CD4-positive, alpha-beta T cell treated with Interleukin-17A for 1 hour (primary cell): ENCODE measurements around the gene NFATC2.

Experiments
- DNase-seq: peaks from one replicate; pipeline ENCODE4 v3.0.0-alpha.2; 2020

Gene NFATC2

DNA sequence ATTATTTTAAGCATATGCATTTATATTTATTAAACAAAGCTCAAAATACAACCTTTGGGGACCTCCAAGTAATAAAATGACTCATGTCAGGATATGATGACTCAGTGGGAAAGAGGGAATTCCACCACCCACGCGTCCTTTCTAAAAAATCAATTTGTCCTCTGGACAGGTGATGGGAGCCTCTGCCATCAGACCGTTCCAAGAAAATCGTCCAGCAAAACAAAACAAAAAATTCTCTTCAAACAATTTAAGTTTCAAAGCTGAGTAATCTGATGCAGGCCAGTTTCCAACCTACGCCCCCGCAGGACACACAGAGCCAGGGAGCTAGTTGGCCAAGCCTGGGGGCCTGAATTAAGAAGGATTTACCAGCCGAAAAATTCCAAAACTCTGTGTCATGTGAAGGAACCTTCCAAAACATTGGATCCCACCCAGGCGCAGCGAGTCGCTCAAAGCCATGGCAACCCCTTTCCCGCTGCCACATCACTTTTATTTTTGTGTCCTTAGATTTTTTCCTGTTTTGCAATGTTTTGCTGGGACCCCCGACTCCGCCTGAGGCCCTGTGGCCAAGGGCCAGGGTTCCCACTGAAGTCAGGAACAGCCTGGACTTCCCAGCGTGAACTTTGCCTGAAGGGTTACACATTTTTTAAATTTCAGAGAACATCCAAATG lies 95.3 kb downstream of the NFATC2 start:
- no peak for DNase-seq

DNA sequence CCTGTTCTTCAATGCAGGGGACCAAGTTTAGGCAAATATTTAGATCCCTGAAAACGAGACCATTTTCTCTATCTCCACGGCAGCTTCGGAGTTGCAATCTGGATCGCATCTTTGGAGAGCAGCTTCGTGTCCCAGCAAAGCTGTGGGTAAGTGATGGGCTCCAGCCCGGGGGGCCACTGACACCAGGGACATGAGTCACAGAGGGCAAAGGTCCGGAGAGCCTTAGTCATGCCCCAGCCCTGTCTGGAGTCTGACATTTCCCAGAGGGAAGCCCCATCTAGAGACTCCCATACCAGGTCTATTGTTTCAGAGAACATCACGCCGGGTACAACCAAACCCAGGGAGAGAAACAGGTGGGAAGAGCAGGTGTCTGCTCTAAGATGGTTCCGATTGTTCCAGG lies 95.9 kb downstream of the NFATC2 start:
- DNase-seq: no peak

DNA sequence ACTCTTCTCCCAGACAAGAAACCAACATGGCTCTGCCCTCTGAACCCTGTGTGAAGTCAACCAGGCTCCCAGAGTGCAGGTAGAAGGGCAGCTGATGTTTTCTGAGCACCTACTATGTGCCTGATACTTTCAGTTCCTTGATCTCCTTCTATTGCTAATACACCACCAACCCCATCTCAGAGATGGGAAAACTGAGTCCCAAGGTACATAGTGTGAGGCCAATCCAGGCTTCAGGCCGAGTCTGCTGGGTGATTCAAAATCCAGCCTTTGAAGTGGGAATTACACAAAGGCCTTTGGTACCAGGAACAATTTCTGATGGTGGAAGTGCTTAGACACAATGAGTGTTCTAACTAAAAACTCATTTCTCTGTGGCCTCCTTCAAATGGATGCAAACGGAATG lies 96.3 kb downstream of the NFATC2 start:
- DNase-seq: no peak

DNA sequence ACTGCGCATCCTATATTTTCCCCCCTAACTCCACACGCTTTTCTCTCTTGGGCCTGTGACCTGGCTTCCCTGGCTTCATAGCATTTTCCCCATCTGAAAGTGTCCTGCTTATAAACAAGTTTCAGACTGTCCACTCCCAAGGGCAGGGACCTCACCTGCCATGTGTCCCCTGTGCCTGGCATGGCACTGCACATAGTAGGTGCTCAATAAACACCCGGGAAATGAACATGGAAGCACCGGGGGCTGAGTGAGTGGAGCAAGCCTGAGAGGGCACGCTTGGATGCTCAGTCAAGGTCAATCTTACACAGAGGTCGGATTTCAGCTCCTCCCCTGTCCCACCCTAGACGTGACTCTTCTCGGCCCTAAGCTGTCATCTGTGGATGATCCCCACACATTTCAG lies 96.9 kb downstream of the NFATC2 start:
- DNase-seq: no peak

DNA sequence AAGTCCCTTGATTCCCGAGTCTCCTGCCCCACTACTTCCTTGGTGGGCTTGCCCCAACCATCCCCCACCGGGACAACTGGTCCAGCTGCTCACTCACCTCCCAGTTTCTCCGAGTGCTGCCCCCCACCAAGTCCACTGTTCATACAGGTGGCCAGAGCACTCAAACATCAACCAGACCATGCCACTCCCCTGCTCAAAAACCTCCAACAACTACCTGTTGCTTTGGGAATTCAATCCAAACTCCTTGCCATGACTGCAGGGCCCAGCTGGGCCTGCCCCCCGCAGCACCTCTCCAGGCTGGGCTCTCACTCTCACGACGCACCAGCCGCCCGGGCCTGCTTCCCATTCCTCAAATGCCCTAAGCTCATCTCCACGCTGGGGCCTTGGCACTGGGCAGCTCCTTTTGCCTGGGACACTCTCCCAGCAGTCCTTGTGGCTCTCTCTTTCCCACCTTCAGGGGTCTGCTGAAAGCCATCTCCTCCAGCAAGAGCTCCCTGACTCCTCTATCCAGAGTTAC lies 97.5 kb downstream of the NFATC2 start:
- DNase-seq: no peak

DNA sequence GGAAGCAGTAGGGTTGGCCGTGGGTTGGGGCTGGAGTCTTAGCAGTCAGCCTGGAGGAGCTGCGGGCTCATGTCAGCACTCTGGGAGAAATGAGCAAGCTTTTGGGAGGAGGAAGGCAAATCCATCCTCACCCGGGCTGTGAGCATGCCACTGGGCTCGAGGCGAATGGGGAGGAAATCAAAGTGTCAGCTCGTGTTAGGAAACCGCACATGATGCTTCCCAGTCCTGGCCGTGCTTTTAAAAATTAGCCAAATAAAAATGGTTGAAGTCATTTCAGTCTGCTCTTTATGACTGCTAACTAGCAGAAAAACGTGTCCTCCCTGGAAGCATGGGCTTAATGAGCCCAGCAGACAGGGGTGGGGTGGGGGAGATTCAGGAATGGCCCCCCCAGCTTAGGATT lies 98.1 kb downstream of the NFATC2 start:
- no peak for DNase-seq

DNA sequence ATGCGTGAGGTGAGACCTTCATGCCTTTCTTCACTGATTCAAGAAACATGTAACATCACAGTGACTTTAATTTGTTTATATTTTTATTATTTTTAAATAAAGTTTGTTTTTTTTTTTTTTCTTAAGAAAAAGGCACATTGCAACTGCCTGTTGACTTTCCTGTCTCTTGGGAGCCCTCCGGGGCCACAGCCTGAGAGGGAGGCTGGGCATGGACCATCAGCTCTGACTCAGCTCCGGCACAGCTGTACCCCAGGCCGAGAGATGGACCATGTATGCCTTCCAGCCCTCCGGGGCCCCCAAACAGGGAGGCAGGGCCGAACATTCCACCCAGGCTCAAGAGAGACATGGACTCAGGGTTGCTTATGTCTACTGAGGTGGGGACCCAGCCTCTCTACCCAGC lies 99.9 kb downstream of the NFATC2 start:
- DNase-seq: no peak

DNA sequence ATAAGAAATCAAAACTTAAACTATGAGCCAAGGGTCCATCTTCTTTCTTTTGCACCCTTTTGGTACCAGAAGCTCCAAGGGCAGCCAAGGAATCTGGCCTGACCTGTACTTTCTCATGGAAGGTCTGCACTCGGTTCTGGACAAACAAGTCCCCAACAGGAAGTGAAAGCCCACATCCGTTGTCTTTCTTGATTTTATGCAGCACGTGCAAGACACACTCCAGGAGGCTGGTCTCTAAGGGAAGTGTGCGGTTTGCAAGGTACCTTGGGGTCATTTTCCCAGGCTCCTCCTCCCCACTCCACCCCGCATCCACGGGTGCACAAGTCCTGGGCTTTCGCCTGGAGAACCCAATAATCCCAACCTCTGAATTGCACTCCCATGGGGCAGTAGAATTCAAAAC lies 101.9 kb downstream of the NFATC2 start:
- peak; percentile 34 for DNase-seq

DNA sequence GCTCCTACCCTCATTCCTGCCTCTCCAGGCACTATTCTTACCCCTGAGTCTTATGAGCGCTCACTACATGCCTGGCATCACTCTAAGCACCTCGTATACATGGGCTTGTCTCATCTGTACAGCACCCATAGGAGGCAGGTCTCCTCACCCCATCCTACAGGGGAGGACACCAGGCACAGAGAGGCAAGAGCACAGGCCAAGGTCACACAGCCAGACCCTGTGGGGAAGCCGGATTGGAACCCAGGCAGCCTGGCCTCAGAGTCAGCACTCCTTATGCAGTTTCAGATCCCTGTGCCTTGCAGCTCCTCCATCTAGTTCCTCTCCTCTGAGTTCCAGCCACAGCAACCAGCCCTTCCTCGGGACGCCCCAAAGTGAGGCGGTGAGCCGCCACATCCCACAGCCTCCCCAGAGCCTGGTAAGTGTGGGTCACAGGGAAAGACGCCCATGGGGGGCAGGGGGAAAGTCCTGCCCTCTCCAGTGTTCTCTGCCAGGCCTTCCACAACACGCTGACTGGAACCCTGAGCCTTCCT lies 103.3 kb downstream of the NFATC2 start:
- DNase-seq: no peak

DNA sequence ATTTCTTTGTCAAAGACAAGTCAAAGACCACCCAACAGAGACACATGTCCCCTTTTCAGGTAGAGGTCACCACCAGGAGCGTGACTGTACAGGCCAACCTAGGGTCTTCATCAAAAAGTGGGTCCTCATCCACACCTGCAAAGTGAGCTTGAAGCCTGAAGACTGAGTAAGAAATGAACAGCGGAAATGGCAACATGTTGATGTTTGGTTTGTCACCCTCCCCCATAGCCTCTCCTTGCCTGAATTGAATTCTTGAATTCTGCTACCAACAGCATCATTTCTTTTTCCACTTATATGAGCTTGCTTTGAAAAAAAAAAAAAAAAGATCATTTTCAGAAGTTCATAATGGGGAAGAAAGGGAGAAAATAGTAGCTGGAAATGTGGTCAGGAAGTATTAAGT lies 104.4 kb downstream of the NFATC2 start:
- DNase-seq: no peak

DNA sequence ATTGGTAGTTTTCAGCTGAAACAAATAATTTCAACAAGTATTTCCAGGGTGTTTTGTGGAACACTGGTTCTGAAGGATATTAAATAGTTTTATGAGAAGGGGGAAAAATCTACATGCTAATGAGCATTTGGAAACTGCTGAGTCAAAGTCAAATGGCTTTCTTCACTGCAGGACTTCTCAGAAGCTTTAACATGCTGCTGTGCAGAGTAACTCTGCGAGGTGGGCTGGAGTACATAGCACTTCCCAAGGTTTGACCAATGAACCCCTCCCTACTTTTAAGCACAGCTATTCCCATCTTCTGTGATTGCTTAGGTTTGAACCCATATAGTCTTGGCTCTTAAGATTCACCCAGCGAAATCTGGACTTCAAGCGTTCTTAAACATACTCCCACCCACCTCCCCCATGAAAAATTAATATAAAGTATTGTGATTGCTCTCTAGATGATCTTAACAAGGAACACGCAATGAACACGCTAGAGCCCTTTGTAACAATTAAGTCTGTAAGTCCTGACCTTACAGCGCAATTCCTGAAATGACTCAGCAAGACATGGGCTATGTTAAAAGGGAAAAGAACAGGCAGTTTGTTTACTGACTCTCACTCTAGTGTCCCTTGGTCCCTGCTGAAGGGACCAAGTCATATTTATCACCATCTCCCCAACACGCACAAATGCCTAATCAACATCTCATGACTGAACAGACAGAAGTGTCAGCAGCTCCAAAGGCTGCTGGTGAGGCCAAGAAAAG lies 105.2 kb downstream of the NFATC2 start:
- DNase-seq: no peak

DNA sequence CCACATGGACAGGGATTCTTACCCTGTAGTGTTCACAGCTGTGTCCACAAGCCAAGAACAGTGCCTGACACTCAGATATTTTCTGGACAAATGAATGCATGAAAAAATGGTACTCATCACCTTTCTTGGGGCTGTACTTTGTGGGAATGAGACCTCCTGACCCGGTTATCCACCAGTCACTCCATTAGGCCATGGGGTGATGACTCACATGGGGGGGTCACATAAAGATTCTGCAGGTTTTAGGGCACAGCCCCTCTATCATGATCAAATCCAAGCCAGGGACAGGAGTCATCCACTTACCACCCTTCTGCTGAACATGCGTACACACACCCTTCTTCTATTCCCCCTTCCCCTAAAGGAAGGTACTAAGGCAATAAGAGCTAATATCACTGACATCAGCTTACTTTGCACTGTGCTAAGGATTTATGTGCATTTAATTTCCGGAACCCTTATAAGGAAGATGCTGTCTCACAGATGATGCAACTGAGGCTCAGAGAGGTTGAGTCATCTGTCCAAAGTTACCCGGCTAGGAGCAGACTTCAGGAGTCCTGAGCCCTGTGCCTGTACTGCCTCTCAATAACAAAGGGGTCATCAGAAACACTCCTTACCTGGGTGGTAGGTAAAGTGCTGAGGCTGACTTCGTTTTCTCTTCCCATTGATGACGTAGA lies 107.8 kb downstream of the NFATC2 start:
- DNase-seq: no peak

DNA sequence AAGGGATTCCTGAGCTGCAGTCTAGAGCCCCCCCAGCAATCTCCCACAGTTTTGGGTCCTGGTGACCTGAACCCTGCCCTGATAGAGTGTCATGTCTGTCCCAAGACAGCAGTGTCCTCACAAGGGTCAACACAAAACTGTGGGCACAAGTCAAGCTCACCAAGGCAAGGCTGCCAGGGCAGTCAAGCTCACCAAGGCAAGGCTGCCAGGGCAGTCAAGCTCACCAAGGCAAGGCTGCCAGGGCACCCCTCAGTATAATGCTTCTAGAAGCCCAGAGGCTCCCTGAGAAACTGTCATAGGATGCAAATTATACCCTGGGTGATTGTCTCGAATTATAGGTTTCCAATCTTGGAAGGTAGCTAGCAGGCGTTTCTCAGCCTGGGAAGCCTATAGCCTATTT lies 108.5 kb downstream of the NFATC2 start:
- no peak for DNase-seq

DNA sequence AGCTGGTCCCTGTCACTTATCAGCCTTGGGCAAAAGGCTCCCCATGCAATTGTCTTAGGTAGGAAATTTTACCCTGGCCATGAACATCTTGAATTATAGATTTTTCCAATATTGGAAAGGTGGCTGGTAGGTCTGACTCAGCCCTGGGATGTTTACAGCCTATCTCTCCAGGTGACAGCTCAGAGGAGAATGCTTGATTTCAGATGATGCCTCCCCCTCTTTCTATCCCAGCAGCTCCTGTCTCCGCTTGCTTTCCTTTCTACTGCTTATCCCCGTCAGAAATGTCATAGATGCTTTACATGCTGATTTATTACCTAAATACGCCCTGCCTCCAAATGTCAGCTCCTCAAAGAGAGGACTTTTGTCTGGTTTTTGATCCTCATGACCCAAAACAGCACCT lies 109.6 kb downstream of the NFATC2 start:
- DNase-seq: no peak

DNA sequence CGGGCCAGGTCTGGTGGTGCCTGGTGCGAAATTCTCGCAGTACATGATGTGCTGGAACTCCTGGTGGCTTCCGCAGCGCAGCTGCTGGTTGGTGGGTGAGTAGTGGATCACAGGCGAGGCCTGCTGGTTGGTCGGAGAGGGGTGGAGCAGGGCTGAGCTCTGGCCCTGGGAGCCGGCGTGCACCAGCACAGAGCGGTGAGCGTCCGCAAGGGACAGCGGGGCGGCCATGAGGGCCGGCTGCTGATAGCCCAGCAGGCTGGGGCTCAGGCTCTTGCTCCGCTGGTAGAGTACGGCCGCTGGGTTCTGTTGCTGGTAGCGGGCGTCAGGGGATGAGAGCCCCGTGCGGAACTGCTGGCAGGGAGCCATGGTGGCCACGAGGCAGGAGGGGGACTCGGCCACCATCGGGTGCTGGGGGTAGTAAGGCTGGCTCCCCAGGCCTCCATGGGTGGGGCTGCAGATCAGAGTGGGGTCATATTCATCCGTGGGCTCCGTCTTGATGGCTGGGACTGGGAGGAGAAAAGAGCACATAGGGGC lies 110.2 kb downstream of the NFATC2 start:
- DNase-seq: no peak

DNA sequence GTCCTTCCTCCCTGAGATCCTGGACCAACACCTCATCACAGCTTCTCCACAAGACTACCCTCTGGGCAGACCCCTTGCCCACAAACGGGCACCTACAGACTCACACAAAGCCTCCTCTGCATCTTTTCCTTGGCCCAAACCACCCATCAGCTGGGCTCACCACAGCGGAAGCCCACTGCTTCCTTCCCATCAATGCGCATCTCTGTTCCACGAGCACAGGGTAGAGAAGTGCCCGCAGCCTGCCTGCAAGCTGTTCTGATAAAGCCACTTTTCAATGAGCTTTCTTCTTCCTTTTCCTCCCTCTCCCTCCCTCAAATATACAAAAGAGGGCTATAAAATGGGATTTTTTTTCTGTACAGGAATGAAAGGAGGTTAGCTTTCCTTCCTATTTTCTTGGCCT lies 111.2 kb downstream of the NFATC2 start:
- DNase-seq: peak; percentile 35

DNA sequence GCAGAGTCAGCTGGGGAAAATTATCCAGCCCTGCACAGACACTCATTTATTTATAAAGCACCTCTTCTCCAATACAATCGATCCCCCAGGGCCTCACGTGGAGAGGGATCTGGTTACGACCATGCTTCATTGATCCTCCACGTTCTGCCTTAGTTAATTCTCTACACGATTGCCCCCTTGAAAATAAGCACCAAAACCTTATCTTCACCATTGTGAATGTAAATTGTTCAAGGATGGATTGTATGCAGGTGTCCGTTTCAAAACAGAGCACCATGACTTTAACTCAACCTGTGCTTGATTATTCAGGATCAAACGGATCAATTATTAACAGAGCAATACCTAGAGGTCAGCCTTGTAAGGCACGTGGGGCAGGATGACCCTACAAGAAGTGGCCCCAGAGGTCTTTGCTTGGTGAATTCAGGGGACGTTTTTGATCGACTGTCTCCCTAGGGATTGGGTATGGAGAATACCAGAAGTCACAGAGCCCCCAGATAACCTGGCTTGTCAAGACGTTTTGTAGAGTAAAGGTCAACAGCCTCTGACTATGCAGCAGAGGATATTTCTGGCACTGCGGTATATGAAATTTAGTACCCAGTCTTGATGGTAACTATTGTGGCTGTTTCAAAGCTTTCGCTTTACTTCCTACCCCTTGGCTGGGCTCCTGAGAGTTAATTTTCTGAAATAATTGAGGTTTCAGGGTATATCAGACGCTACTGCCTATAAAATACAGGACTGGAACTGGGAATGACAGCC lies 112.1 kb downstream of the NFATC2 start:
- no peak for DNase-seq

DNA sequence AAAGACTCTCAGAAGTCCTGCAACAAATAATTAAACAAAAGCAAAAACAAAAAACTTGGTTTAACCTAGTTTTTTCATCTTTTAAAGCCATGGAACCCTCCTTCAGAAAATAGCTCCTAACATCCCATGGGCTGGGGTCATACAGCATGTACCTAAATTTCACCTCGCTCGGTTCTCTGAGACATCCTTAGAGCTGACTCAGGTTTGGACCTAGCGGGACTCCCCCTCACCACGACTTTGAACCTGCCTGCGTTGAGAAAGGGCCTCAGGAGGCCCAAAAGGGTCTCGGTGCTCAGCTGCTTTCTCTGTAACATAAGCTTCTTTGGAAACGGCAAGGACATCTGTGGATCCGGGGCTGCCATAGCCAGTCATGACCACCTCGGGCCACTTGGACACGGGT lies 112.8 kb downstream of the NFATC2 start:
- no peak for DNase-seq

DNA sequence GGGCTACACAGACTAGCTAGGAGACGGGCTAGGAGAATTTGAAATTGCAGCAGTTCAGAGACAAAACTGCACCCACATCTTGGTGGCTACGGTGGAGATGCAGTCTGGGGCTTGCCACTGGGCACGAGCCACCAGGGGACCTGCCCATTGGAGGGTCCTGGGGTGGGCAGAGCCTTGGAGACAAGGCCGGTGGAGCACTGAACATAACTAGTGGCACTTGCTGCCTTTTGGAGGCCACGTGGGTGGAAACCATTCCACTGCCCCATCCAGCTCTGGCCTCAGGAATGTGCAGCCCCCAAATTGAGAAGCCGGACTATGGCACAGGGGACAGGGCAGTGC lies 113.4 kb downstream of the NFATC2 start:
- DNase-seq: no peak

DNA sequence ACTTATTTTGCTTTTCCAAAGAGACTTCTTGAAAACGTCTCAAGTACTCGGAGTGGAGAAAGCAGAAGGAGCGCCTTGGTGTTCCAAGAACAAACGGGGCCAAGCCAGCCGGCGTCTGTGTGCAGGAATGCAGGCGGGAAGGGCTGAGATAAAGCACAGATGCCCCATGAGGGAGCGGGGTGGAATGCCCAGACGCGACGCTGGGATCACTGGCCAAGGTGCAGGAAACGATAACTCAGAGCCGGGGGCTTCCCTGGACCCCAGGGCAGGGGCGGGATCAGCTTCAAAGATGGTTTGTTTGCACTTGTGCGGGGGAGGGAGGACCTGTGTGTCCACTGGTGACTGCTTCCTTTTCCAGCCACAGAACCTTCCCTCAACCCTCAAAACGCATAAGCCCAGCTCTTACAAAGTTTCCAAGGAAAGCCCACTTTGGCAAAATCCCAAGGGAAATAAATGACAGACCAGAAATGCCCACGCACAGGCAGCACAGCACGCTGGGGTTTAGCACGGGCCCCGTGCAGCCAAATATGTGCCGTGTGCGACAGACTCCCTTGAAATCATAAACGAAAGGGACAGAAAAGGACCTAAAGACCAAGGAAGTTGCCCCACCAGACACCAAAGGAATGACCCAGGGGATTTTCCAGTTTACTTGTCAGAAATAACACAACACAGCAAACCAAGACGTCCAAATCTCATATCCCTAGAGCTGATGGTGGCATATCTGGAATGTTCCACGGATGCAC lies 113.9 kb downstream of the NFATC2 start:
- DNase-seq: no peak

DNA sequence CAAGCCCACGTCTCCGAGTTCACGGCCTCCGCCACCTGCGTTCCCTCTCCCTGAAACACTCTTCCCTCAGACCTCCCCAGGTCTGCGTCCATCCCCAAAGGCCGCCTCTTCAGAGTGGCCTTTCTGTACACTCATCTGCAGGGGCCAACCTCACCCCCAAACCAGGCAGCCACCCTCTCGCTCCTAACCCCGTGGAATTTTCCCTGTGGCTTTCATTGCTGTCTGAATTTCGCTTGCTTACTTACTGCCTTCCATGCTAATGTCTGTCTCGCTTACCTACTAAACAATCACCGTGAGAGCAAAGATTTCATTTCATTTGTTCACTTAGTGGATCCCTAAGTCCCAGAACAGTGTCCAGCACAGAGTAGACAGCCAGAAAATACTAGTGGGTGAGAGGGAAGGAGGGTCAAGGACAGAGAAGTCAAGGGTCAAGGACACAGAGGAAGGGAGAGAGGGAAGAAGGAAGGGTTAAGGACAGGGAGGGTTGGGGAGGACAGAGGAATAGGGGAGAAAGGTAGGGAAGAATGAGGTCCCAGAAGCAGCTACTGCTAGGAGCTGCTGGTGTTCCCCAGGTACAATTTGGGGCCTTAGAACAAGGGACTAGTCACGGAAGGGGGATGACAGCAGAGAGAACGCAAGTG lies 114.7 kb downstream of the NFATC2 start:
- DNase-seq: no peak
